GM12878 (cell line): ENCODE measurements around the gene ME3. TPM values are rescaled to one million over a fixed set of nuclear protein-coding genes. Genes with fewer than 3 reads are reported as not detected.

Source experiments
- ATAC-seq: fragments of 200-7000 bp; cut with Tn5 transposase; 3 replicates; pipeline ENCODE4 v1.9.1; 2020; ENCODE audit warnings: mild to moderate bottlenecking, moderate library complexity
- BruUV-seq: library from RNA; stranded (reverse); fragments of 400-500 nt; replicated peaks from 2 replicates; lab custom pipeline; 2021; lab: Mats Ljungman, UMichigan
- CTCF ChIA-PET: fragments of 300-600 bp; sonication (Branson Sonifier 250); formaldehyde crosslinking; extraction: SDS; loops from one replicate; lab custom pipeline; 2021; ENCODE audit warnings: inconsistent platforms; lab: Yijun Ruan, JAX
- POLR2A ChIA-PET: fragments of 350-600 bp; formaldehyde crosslinking; extraction: SDS; loops from one replicate; lab custom pipeline; 2021; ENCODE audit warnings: inconsistent platforms; lab: Charles Lee
- RAD21 ChIA-PET: fragments of 300-600 bp; sonication (Branson Sonifier 250); formaldehyde crosslinking; loops from one replicate; lab custom pipeline; 2023; ENCODE audit warnings: antibody characterized with exemption; ENCODE audit not compliant: unreplicated experiment; lab: Charles Lee
- SMC1A ChIA-PET: fragments of 300-600 bp; sonication (Branson Sonifier 250); formaldehyde crosslinking; loops from one replicate; lab custom pipeline; 2023; ENCODE audit not compliant: unreplicated experiment, uncharacterized antibody; lab: Charles Lee
- DNase-seq: peaks from one replicate; pipeline ENCODE4 v3.0.0-alpha.2; 2011; ENCODE audit warnings: low read depth, low spot score
- FAIRE-seq: peaks from 3 replicates; lab custom pipeline; 2011; peaks lifted over from hg19 to GRCh38; lab: Jason Lieb, UNC
- H2AFZ ChIP-seq: 2 replicates; pipeline ENCODE4 v1.6.0; 2011; ENCODE audit warnings: low read depth, low read length, control low read depth; ENCODE audit not compliant: control insufficient read depth
- H3K27ac ChIP-seq: 2 replicates; pipeline ENCODE4 v1.5.1; 2011; ENCODE audit warnings: control low read depth; ENCODE audit not compliant: control insufficient read depth, insufficient read depth
- H3K27me3 ChIP-seq, 2 experiments: replicated peaks in 1 of 2; 2 replicates each; pipeline versions ENCODE4 v1.6.0 to v1.6.1; 2011; ENCODE audit warnings: low read length in 1 of 2; ENCODE audit not compliant: control insufficient read depth in 2 of 2, insufficient read depth in 2 of 2
- H3K36me3 ChIP-seq, 2 experiments: 2 replicates each; pipeline ENCODE4 v1.5.1; 2011; ENCODE audit warnings: low read length in 1 of 2; ENCODE audit not compliant: control insufficient read depth in 2 of 2, insufficient read depth in 2 of 2
- H3K4me1 ChIP-seq: 2 replicates; pipeline ENCODE4 v1.6.1; 2011; ENCODE audit warnings: mild to moderate bottlenecking, low read length, moderate library complexity, mixed read lengths; ENCODE audit not compliant: control insufficient read depth, insufficient read depth
- H3K4me2 ChIP-seq: 2 replicates; pipeline ENCODE4 v1.6.0; 2011; ENCODE audit warnings: control low read depth; ENCODE audit not compliant: control insufficient read depth, insufficient read depth
- H3K4me3 ChIP-seq: fragments of 200-600 bp; sonication (generic); 2 replicates; pipeline ENCODE4 v1.5.1; 2016
- H3K79me2 ChIP-seq: 2 replicates; pipeline ENCODE4 v1.6.0; 2011; ENCODE audit warnings: low read length; ENCODE audit not compliant: control insufficient read depth, insufficient read depth
- H3K9ac ChIP-seq: 2 replicates; pipeline ENCODE4 v1.8.0; 2011; ENCODE audit warnings: low read length, control low read depth, mixed read lengths; ENCODE audit not compliant: control insufficient read depth, insufficient read depth
- H3K9me3 ChIP-seq: replicated peaks from 3 replicates; pipeline ENCODE4 v1.5.1; 2011; ENCODE audit warnings: mild to moderate bottlenecking, low read length; ENCODE audit not compliant: control insufficient read depth, insufficient read depth
- H4K20me1 ChIP-seq: 2 replicates; pipeline ENCODE4 v1.6.0; 2011; ENCODE audit not compliant: control insufficient read depth, insufficient read depth
- BCL3 ChIP-seq: IDR thresholded peaks from 2 replicates; pipeline ENCODE4 v1.6.1; 2011; ENCODE audit warnings: borderline replicate concordance, low read depth, mild to moderate bottlenecking, moderate library complexity, low read length; ENCODE audit not compliant: insufficient read depth, poor library complexity, severe bottlenecking
- BMI1 ChIP-seq: fragments of 450-650 bp; IDR thresholded peaks from 2 replicates; pipeline ENCODE4 v1.6.1; 2016; ENCODE audit warnings: mild to moderate bottlenecking, moderate library complexity, borderline replicate concordance
- CBX5 ChIP-seq: sonication (generic); IDR thresholded peaks from 2 replicates; pipeline ENCODE4 v1.6.1; 2016; ENCODE audit warnings: low read depth, moderate library complexity, mild to moderate bottlenecking, inconsistent platforms
- DPF2 ChIP-seq: fragments of 450-650 bp; IDR thresholded peaks from 2 replicates; pipeline ENCODE4 v1.6.1; 2017; ENCODE audit warnings: mild to moderate bottlenecking
- FOXM1 ChIP-seq: IDR thresholded peaks from 2 replicates; pipeline ENCODE4 v1.6.1; 2012; ENCODE audit warnings: low read depth, mild to moderate bottlenecking, inconsistent platforms, low read length, moderate library complexity
- HDAC6 ChIP-seq: fragments of 200-600 bp; sonication (generic); IDR thresholded peaks from one replicate; pipeline ENCODE4 v1.8.0; 2017; ENCODE audit warnings: antibody characterized with exemption; ENCODE audit not compliant: unreplicated experiment
- JUND ChIP-seq: IDR thresholded peaks from 2 replicates; pipeline ENCODE4 v1.6.1; 2012; ENCODE audit warnings: low read depth, mild to moderate bottlenecking, low read length, improper control_type of control experiment, moderate library complexity
- NBN ChIP-seq: fragments of 450-650 bp; IDR thresholded peaks from 2 replicates; pipeline ENCODE4 v1.6.1; 2016
- NR2C1 ChIP-seq: fragments of 450-650 bp; IDR thresholded peaks from 2 replicates; pipeline ENCODE4 v1.6.1; 2017; ENCODE audit warnings: antibody characterized with exemption, mild to moderate bottlenecking, moderate library complexity
- POLR2AphosphoS2 ChIP-seq: IDR thresholded peaks from 2 replicates; pipeline ENCODE4 v1.6.1; 2011; ENCODE audit warnings: low read depth, mild to moderate bottlenecking, low read length, improper control_type of control experiment, moderate library complexity
- SUPT20H ChIP-seq: IDR thresholded peaks from 2 replicates; pipeline ENCODE4 v1.6.1; 2011; ENCODE audit warnings: low read depth, mild to moderate bottlenecking, low read length, moderate library complexity, borderline replicate concordance; ENCODE audit not compliant: control insufficient read depth
- USF2 ChIP-seq: IDR thresholded peaks from 2 replicates; pipeline ENCODE4 v1.6.1; 2011; ENCODE audit warnings: low read depth, low read length, improper control_type of control experiment, borderline replicate concordance
- YBX1 ChIP-seq: fragments of 450-650 bp; IDR thresholded peaks from 2 replicates; pipeline ENCODE4 v1.6.1; 2016; ENCODE audit warnings: antibody characterized with exemption
- YY1 ChIP-seq: IDR thresholded peaks from 2 replicates; pipeline ENCODE4 v1.6.1; 2011; ENCODE audit warnings: low read depth, mild to moderate bottlenecking, low read length
- WGBS: methylation state at CpG from one replicate; pipeline ENCODE4 v1.1.6; 2016; ENCODE audit warnings: low lambda C conversion rate; ENCODE audit not compliant: insufficient replicate concordance, insufficient coverage; ENCODE audit errors: missing lambda C conversion rate; 5-methylcytosine and 5-hydroxymethylcytosine counted together
- in situ Hi-C: fragments of 300-500 bp; cut with MboI; formaldehyde crosslinking; loops from 9 replicates; pipeline ENCODE4 v1.14.3; 2018; ENCODE audit warnings: mixed read lengths
- intact Hi-C: fragments of 100-400 bp; cut with micrococcal nuclease; formaldehyde crosslinking; loops from one replicate; pipeline ENCODE4 v1.14.2; 2022; ENCODE audit not compliant: unreplicated experiment
- polyA plus RNA-seq, 11 experiments: library from polyadenylated mRNA; depleted of rRNA in 4 of 11; unstranded in 6 of 11; stranded (reverse) in 5 of 11; fragments of >200 nt; fragmentation: Nextera tagmentation in 4 of 11; fragmentation: Illumina TruSeq in 1 of 11; extraction: Ambion mirVana in 4 of 11; extraction: Trizol in 1 of 11; gene quantifications; 1 replicate in 1 of 11; 2 replicates in 10 of 11; pipeline versions ENCODE4 v1.2.1 to v1.2.3, GENCODE V29; 2011 to 2016; ENCODE audit warnings: inconsistent platforms in 2 of 11, missing spikeins in 2 of 11, low read depth in 1 of 11
- total RNA-seq, 4 experiments: library from RNA; depleted of rRNA in 3 of 4; stranded (reverse); fragments of >200 nt in 3 of 4; fragmentation: Illumina TruSeq in 1 of 4; extraction: Trizol in 1 of 4; gene quantifications; 2 replicates each; pipeline versions ENCODE4 v1.2.1 to v1.2.3, GENCODE V29; 2013 to 2021
- TF ChIP-seq, protein P1 (sequence below): IDR thresholded peaks from 2 replicates; pipeline ENCODE4 v1.6.1; 2012; ENCODE audit warnings: low read depth, low read length, improper control_type of control experiment
- TF ChIP-seq, protein P2 (sequence below): IDR thresholded peaks from 2 replicates; pipeline ENCODE4 v1.6.1; 2012; ENCODE audit warnings: low read length, inconsistent platforms

The ME3 gene
- total and polyA plus RNA-seq, 10 of the 15 experiments (the other 5 are each of a cell fraction or from before 2014, with no cell fraction given), result 0.06 to 0.40 (median 0.19) TPM; not detected in 2

GRCh38 chr11:86468169-86468568 lies 204.2 kb downstream of the ME3 start (continued):
- TF ChIP-seq YBX1, result no peak

- H3K27ac ChIP-seq, result no peak overlapping the region
- no peak overlapping the region for H3K4me3 ChIP-seq
- ChIA-PET SMC1A (interaction anchor here (0.8 to 1.7 kb wide), 4 partner anchors 9 to 144 kb away, joined by 3 to 4 read pairs (median 4); no protein-coding TSS in a partner anchor), POLR2A (interaction anchor here (0.7 kb wide), 1 partner anchor 125 kb away, joined by 3 read pairs; no protein-coding TSS in a partner anchor), CTCF (interaction anchor here (1.0 to 7.3 kb wide), 3 partner anchors 9 to 610 kb away, joined by 3 to 45 read pairs (median 3); partner anchors contain the start of gene CCDC83), RAD21 (interaction anchor here (1.2 kb wide), 1 partner anchor 20 kb away, joined by 3 read pairs; no protein-coding TSS in a partner anchor)
- no peaks in the 10 kb centered on the region for H3K79me2 ChIP-seq
- FAIRE-seq (no peak), ATAC-seq (no peak), DNase-seq (no peak)
- no peaks in the 10 kb centered on the region for H3K36me3 ChIP-seq
- no peak overlapping the region for H3K4me2 ChIP-seq
- intact Hi-C loops (no loop called here), in situ Hi-C loops (no loop called here)
- H3K9ac ChIP-seq, result no peak overlapping the region
- H2AFZ ChIP-seq, result no peak overlapping the region
- WGBS, result 72% methylated on average over 5 of the region's 5 CpGs
- H3K27me3 ChIP-seq, result no peaks in the 10 kb centered on the region
- no peaks in the 10 kb centered on the region for H3K4me1 ChIP-seq
- H4K20me1 ChIP-seq, result no peaks in the 10 kb centered on the region
- no TSS peak for BruUV-seq
- no peaks in the 10 kb centered on the region for H3K9me3 ChIP-seq
- no peak for TF ChIP-seq FOXM1
- no peak for TF ChIP-seq BCL3
- TF ChIP-seq USF2, result no peak
- TF ChIP-seq, protein P1, sequence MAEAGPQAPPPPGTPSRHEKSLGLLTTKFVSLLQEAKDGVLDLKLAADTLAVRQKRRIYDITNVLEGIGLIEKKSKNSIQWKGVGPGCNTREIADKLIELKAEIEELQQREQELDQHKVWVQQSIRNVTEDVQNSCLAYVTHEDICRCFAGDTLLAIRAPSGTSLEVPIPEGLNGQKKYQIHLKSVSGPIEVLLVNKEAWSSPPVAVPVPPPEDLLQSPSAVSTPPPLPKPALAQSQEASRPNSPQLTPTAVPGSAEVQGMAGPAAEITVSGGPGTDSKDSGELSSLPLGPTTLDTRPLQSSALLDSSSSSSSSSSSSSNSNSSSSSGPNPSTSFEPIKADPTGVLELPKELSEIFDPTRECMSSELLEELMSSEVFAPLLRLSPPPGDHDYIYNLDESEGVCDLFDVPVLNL, result no peak
- TF ChIP-seq, protein P2, sequence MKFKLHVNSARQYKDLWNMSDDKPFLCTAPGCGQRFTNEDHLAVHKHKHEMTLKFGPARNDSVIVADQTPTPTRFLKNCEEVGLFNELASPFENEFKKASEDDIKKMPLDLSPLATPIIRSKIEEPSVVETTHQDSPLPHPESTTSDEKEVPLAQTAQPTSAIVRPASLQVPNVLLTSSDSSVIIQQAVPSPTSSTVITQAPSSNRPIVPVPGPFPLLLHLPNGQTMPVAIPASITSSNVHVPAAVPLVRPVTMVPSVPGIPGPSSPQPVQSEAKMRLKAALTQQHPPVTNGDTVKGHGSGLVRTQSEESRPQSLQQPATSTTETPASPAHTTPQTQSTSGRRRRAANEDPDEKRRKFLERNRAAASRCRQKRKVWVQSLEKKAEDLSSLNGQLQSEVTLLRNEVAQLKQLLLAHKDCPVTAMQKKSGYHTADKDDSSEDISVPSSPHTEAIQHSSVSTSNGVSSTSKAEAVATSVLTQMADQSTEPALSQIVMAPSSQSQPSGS, result no peak
- no peak for TF ChIP-seq JUND
- no peak for TF ChIP-seq NBN
- no peak for TF ChIP-seq NR2C1
- no peak for TF ChIP-seq YY1
- no peak for TF ChIP-seq HDAC6
- TF ChIP-seq BMI1, result no peak
- TF ChIP-seq DPF2, result no peak
- no peak for TF ChIP-seq CBX5
- TF ChIP-seq POLR2AphosphoS2, result no peak
- TF ChIP-seq SUPT20H, result no peak
These were observed 207.8 kb downstream of the ME3 start for GRCh38 chr11:86464509-86465221.
